ENCODE measurements around the gene BOC.

DNA sequence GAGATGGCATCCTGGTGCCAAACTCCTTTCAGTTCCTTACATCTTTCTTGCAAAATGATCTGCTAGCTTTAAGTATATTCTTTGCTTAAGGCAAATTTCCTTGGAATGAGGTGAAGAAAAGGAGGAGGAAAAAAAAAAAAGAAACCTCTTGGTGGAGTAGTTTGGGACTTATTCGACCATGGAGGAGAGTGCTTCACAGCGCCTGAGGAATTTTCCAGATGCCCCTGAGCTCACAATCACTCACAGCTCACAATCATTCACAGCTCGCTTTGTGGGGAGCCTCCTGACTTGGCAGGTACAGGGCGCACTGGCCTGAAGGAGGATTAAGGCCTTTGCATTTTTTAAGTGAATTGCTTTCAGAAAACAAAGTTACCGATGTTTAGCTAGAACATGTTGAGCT is 53.9 kb downstream of the BOC start:
- TF ChIP-seq EZH2phosphoT487 (IDR thresholded peaks at IDR 0.05; ENCODE audit: insufficient read depth, low read depth), result no peak
- no peak for TF ChIP-seq EZH2 (IDR thresholded peaks at IDR 0.05; ENCODE audit: insufficient read depth, poor library complexity, severe bottlenecking)
